Measurements from ENCODE around the gene SMIM5.
A peak's percentile ranks its signal among the peaks of the same experiment; 100 is the strongest.

The SMIM5 gene

GRCh38 chr17:75635610-75636202 lies 2.5 kb downstream of the SMIM5 start:
- H2BK120ac ChIP-seq (ENCODE audit: low read depth, low read length), result no peak overlapping the region
- H3K4me2 ChIP-seq (ENCODE audit: low read length, poor library complexity, severe bottlenecking), result no peak overlapping the region
- H3K23ac ChIP-seq (ENCODE audit: low read length in 2 of 2), result no peak overlapping the region
- peaks cover 39% of the 10 kb centered on the region for H3K4me1 ChIP-seq (ENCODE audit: control insufficient read depth, insufficient read depth, low read depth, low read length)
- peak overlapping the region; percentile 12 for H2AK5ac ChIP-seq (ENCODE audit: low read length, severe bottlenecking)
- no peak overlapping the region for H4K8ac ChIP-seq (ENCODE audit: low read length)
- DNase-seq, result no peak
- no peak overlapping the region for H3K18ac ChIP-seq (ENCODE audit: low read depth in 1 of 2, low read length in 2 of 2)
- no peak overlapping the region for H3K9ac ChIP-seq (ENCODE audit: low read length)
- H3K27me3 ChIP-seq (ENCODE audit: control insufficient read depth in 1 of 2, insufficient read depth in 1 of 2, low read length in 2 of 2), result no peaks in the 10 kb centered on the region
- H3K14ac ChIP-seq (ENCODE audit: low read length in 2 of 2), result no peak overlapping the region
- H2AFZ ChIP-seq (ENCODE audit: low read depth, low read length), result no peak overlapping the region
- H4K91ac ChIP-seq (ENCODE audit: low read length), result no peak overlapping the region
- H3K4ac ChIP-seq (ENCODE audit: low read depth in 1 of 2, low read length in 2 of 2), result no peak overlapping the region
- peaks cover 2% of the 10 kb centered on the region for H3K79me1 ChIP-seq (replicated peaks; ENCODE audit: low read length, poor library complexity, severe bottlenecking)
- H3K9me3 ChIP-seq (ENCODE audit: control insufficient read depth, low read length), result no peaks in the 10 kb centered on the region
- H2BK5ac ChIP-seq (ENCODE audit: low read depth, low read length, poor library complexity, severe bottlenecking), result no peak overlapping the region
- 91% methylated on average over 16 of the region's 16 CpGs for WGBS
- peak overlapping the region in 1 of 2 experiments; percentile 6 for H2BK12ac ChIP-seq (ENCODE audit: low read length in 2 of 2)
- H3K36me3 ChIP-seq (ENCODE audit: control insufficient read depth in 1 of 2, insufficient read depth in 2 of 2, low read depth in 1 of 2, low read length in 2 of 2), result peaks cover 0 to 45% of the 10 kb centered on the region in 2 experiments
- no peak overlapping the region for H2BK15ac ChIP-seq (ENCODE audit: low read depth, poor library complexity, severe bottlenecking)
- no peak overlapping the region for H3K27ac ChIP-seq (ENCODE audit: low read length, poor library complexity, severe bottlenecking)
- H3K4me3 ChIP-seq (ENCODE audit: insufficient read depth in 1 of 2, low read depth in 1 of 2, low read length in 2 of 2), result no peak overlapping the region

- H4K8ac ChIP-seq (ENCODE audit: low read length), result no peak overlapping the region
- DNase-seq, result no peak
These were observed 3.3 kb downstream of the SMIM5 start for GRCh38 chr17:75636381-75637142.

GRCh38 chr17:75637143-75637538 lies 3.9 kb downstream of the SMIM5 start:
- Histone ChIP-seq H3K4me1 (ENCODE audit: control insufficient read depth, insufficient read depth, low read depth, low read length) (peaks cover 46% of the 10 kb centered on the region), H3K4me2 (ENCODE audit: low read length, poor library complexity, severe bottlenecking) (no peak overlapping the region), H3K9me3 (ENCODE audit: control insufficient read depth, low read length) (no peaks in the 10 kb centered on the region), H3K27ac (ENCODE audit: low read length, poor library complexity, severe bottlenecking) (no peak overlapping the region), H2BK5ac (ENCODE audit: low read depth, low read length, poor library complexity, severe bottlenecking) (no peak overlapping the region), H3K36me3 (ENCODE audit: control insufficient read depth in 1 of 2, insufficient read depth in 2 of 2, low read depth in 1 of 2, low read length in 2 of 2) (peaks cover 0 to 45% of the 10 kb centered on the region in 2 experiments), H3K4ac (ENCODE audit: low read depth in 1 of 2, low read length in 2 of 2) (no peak overlapping the region), H2AFZ (ENCODE audit: low read depth, low read length) (no peak overlapping the region), H4K8ac (ENCODE audit: low read length) (no peak overlapping the region), H2AK5ac (ENCODE audit: low read length, severe bottlenecking) (peak overlapping the region; percentile 29), H2BK120ac (ENCODE audit: low read depth, low read length) (no peak overlapping the region), H3K14ac (ENCODE audit: low read length in 2 of 2) (no peak overlapping the region), H3K4me3 (ENCODE audit: insufficient read depth in 1 of 2, low read depth in 1 of 2, low read length in 2 of 2) (no peak overlapping the region), H3K23ac (ENCODE audit: low read length in 2 of 2) (no peak overlapping the region), H3K27me3 (ENCODE audit: control insufficient read depth in 1 of 2, insufficient read depth in 1 of 2, low read length in 2 of 2) (no peaks in the 10 kb centered on the region), H2BK12ac (ENCODE audit: low read length in 2 of 2) (no peak overlapping the region), H3K79me1 (replicated peaks; ENCODE audit: low read length, poor library complexity, severe bottlenecking) (peaks cover 2% of the 10 kb centered on the region), H3K18ac (ENCODE audit: low read depth in 1 of 2, low read length in 2 of 2) (no peak overlapping the region), H4K91ac (ENCODE audit: low read length) (no peak overlapping the region), H3K9ac (ENCODE audit: low read length) (no peak overlapping the region), H2BK15ac (ENCODE audit: low read depth, poor library complexity, severe bottlenecking) (no peak overlapping the region)
- 90% methylated on average over 13 of the region's 13 CpGs for WGBS
- no peak for DNase-seq

More at GRCh38 chr17:75636381-75637142, 3.3 kb downstream of the SMIM5 start:
- Histone ChIP-seq H2BK5ac (ENCODE audit: low read depth, low read length, poor library complexity, severe bottlenecking) (no peak overlapping the region), H3K4ac (ENCODE audit: low read depth in 1 of 2, low read length in 2 of 2) (no peak overlapping the region), H2AK5ac (ENCODE audit: low read length, severe bottlenecking) (no peak overlapping the region), H3K4me2 (ENCODE audit: low read length, poor library complexity, severe bottlenecking) (no peak overlapping the region), H3K9me3 (ENCODE audit: control insufficient read depth, low read length) (no peaks in the 10 kb centered on the region), H3K27me3 (ENCODE audit: control insufficient read depth in 1 of 2, insufficient read depth in 1 of 2, low read length in 2 of 2) (no peaks in the 10 kb centered on the region), H3K14ac (ENCODE audit: low read length in 2 of 2) (no peak overlapping the region), H3K36me3 (ENCODE audit: control insufficient read depth in 1 of 2, insufficient read depth in 2 of 2, low read depth in 1 of 2, low read length in 2 of 2) (peaks cover 0 to 46% of the 10 kb centered on the region in 2 experiments), H3K4me1 (ENCODE audit: control insufficient read depth, insufficient read depth, low read depth, low read length) (peaks cover 43% of the 10 kb centered on the region), H3K27ac (ENCODE audit: low read length, poor library complexity, severe bottlenecking) (no peak overlapping the region), H4K91ac (ENCODE audit: low read length) (no peak overlapping the region), H3K4me3 (ENCODE audit: insufficient read depth in 1 of 2, low read depth in 1 of 2, low read length in 2 of 2) (no peak overlapping the region), H2BK15ac (ENCODE audit: low read depth, poor library complexity, severe bottlenecking) (no peak overlapping the region), H3K9ac (ENCODE audit: low read length) (no peak overlapping the region), H3K23ac (ENCODE audit: low read length in 2 of 2) (no peak overlapping the region), H2BK12ac (ENCODE audit: low read length in 2 of 2) (no peak overlapping the region), H3K79me1 (replicated peaks; ENCODE audit: low read length, poor library complexity, severe bottlenecking) (peaks cover 2% of the 10 kb centered on the region), H2AFZ (ENCODE audit: low read depth, low read length) (no peak overlapping the region), H2BK120ac (ENCODE audit: low read depth, low read length) (no peak overlapping the region), H3K18ac (ENCODE audit: low read depth in 1 of 2, low read length in 2 of 2) (no peak overlapping the region)
- WGBS, result 93% methylated on average over 19 of the region's 19 CpGs

DNA sequence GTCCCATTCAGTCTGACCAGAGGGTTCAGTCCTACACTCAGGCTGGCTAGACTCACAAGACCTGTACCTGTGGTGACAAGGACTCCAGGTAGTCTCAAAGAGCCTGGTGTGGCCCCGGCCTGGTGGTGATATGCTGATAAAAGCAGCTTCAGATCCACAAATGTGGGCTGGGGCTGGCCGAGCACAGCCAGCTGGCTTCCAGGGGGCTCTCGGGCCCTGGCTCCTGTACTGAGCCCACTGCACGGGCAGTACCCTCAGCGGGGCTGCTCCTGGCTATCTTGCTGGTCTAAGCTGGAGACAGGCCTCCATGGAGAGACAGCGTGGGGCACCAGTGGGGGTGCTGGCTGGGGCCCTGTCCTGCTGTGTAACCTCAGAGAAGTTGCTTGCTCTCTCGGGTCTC lies 4.3 kb downstream of the SMIM5 start:
- no peak for DNase-seq
- no peak overlapping the region for H3K14ac ChIP-seq (ENCODE audit: low read length in 2 of 2)
- H3K79me1 ChIP-seq (replicated peaks; ENCODE audit: low read length, poor library complexity, severe bottlenecking), result peaks cover 2% of the 10 kb centered on the region
- H3K9ac ChIP-seq (ENCODE audit: low read length), result no peak overlapping the region
- H3K27ac ChIP-seq (ENCODE audit: low read length, poor library complexity, severe bottlenecking), result no peak overlapping the region
- H4K8ac ChIP-seq (ENCODE audit: low read length), result no peak overlapping the region
- no peaks in the 10 kb centered on the region for H3K27me3 ChIP-seq (ENCODE audit: control insufficient read depth in 1 of 2, insufficient read depth in 1 of 2, low read length in 2 of 2)
- H2BK120ac ChIP-seq (ENCODE audit: low read depth, low read length), result no peak overlapping the region
- H4K91ac ChIP-seq (ENCODE audit: low read length), result no peak overlapping the region
- no peak overlapping the region for H3K18ac ChIP-seq (ENCODE audit: low read depth in 1 of 2, low read length in 2 of 2)
- no peak overlapping the region for H2BK15ac ChIP-seq (ENCODE audit: low read depth, poor library complexity, severe bottlenecking)
- H2BK12ac ChIP-seq (ENCODE audit: low read length in 2 of 2), result no peak overlapping the region
- 95% methylated on average over 6 of the region's 7 CpGs for WGBS
- no peaks in the 10 kb centered on the region for H3K9me3 ChIP-seq (ENCODE audit: control insufficient read depth, low read length)
- no peak overlapping the region for H3K4ac ChIP-seq (ENCODE audit: low read depth in 1 of 2, low read length in 2 of 2)
- peaks cover 44% of the 10 kb centered on the region for H3K4me1 ChIP-seq (ENCODE audit: control insufficient read depth, insufficient read depth, low read depth, low read length)
- H2AK5ac ChIP-seq (ENCODE audit: low read length, severe bottlenecking), result no peak overlapping the region
- H3K4me3 ChIP-seq (ENCODE audit: insufficient read depth in 1 of 2, low read depth in 1 of 2, low read length in 2 of 2), result no peak overlapping the region
- H2AFZ ChIP-seq (ENCODE audit: low read depth, low read length), result no peak overlapping the region
- no peak overlapping the region for H3K23ac ChIP-seq (ENCODE audit: low read length in 2 of 2)
- peaks cover 0 to 45% of the 10 kb centered on the region in 2 experiments for H3K36me3 ChIP-seq (ENCODE audit: control insufficient read depth in 1 of 2, insufficient read depth in 2 of 2, low read depth in 1 of 2, low read length in 2 of 2)
- H3K4me2 ChIP-seq (ENCODE audit: low read length, poor library complexity, severe bottlenecking), result no peak overlapping the region
- H2BK5ac ChIP-seq (ENCODE audit: low read depth, low read length, poor library complexity, severe bottlenecking), result no peak overlapping the region
